Ovary (tissue), 9 donors: Measurements from ENCODE around the gene ACVRL1. TPM values are rescaled to one million over a fixed set of nuclear protein-coding genes. Genes with fewer than 3 reads are reported as not detected.

Experiments used
- DNase-seq, 5 donors: peaks; one replicate each; pipeline ENCODE4 v3.0.0-alpha.2; 2019 to 2020
- H3K27ac ChIP-seq, 2 donors: fragments of 200-600 bp; one replicate each; pipeline versions ENCODE4 v1.5.1 to v1.8.0; 2019 to 2022
- H3K27me3 ChIP-seq: fragments of 200-600 bp; one replicate; pipeline ENCODE4 v1.8.0; 2022
- H3K36me3 ChIP-seq: fragments of 200-600 bp; sonication (generic); one replicate; pipeline ENCODE4 v1.5.1; 2019
- H3K4me1 ChIP-seq: one replicate; pipeline ENCODE4 v1.8.1; 2013; ENCODE audit warnings: mild to moderate bottlenecking, moderate library complexity; ENCODE audit not compliant: insufficient read depth
- H3K4me3 ChIP-seq: fragments of 200-600 bp; sonication (generic); one replicate; pipeline ENCODE4 v1.5.1; 2017
- H3K9me3 ChIP-seq, 2 donors: fragments of 200-600 bp in 1 of 2; sonication (generic) in 1 of 2; one replicate each; pipeline versions ENCODE4 v1.5.1 to v1.8.1; 2013 to 2019; ENCODE audit warnings: mild to moderate bottlenecking in 1 of 2, moderate library complexity in 1 of 2
- EP300 ChIP-seq: sonication (generic); formaldehyde crosslinking; IDR thresholded peaks from one replicate; pipeline ENCODE4 v1.6.1; 2017; ENCODE audit warnings: antibody characterized with exemption
- POLR2A ChIP-seq: fragments of 450-650 bp; IDR thresholded peaks from one replicate; pipeline ENCODE4 v1.6.1; 2017; ENCODE audit warnings: antibody characterized with exemption, mild to moderate bottlenecking, moderate library complexity
- whole genome bisulfite sequencing, 3 donors: extraction: QIAGEN DNeasy Blood & Tissue Kit in 1 of 3; methylation state at CpG; one replicate each; pipeline versions ENCODE4 v1.1.5 to v1.1.7; 2013 to 2017; 5-methylcytosine and 5-hydroxymethylcytosine counted together
- intact Hi-C, 4 donors: fragments of 100-400 bp; cut with DNase I; formaldehyde crosslinking; loops; one replicate each; pipeline versions ENCODE4 v1.11.0 to v1.15.1; 2022 to 2023
- polyA plus RNA-seq, 2 donors: library from polyadenylated mRNA; stranded (reverse); fragments of 200-250 nt in 1 of 2; fragments of 350-450 nt in 1 of 2; fragmentation: Illumina TruSeq in 1 of 2; extraction: RNeasy Lipid Tissue Mini Kit (QIAGEN cat#74804) in 1 of 2; gene quantifications; one replicate each; pipeline ENCODE4 v1.2.3, GENCODE V29; 2013 to 2014
- total RNA-seq, 7 donors: library from RNA; depleted of rRNA in 2 of 7; stranded (reverse); fragments of >200 nt in 2 of 7; fragmentation: NEBNext Ultra II Directional in 3 of 7; extraction: Animal tissue kit (Norgen Biotek cat#: 25700) in 3 of 7; gene quantifications; one replicate each; pipeline versions ENCODE4 v1.1.0 to v1.2.4, GENCODE V29; 2016 to 2023
- TF ChIP-seq, protein P1 (sequence below), 3 donors: fragments of 450-650 bp in 2 of 3; fragments of 200-600 bp in 1 of 3; IDR thresholded peaks; one replicate each; pipeline versions ENCODE4 v1.5.1 to v1.8.0; 2016 to 2022; ENCODE audit warnings: antibody characterized with exemption in 3 of 3, mild to moderate bottlenecking in 1 of 3
- donor health status: DM: no; HTN: no; CAD: no; lungs with moderate emphysema.
- donor health status: DM: no; HTN: no; CAD: no.
- donor health status: Bipolar disorder and iron deficiency.
- donor health status: DM: yes; HTN: yes; CAD: no.
- donor health status: DM: no; HTN: no; CAD: no.
- donor health status: DM: yes; HTN: yes; CAD: no.

Gene ACVRL1
- total and polyA plus RNA-seq, 9 donors, result 5.7 to 17.6 (median 11.2) TPM

DNA sequence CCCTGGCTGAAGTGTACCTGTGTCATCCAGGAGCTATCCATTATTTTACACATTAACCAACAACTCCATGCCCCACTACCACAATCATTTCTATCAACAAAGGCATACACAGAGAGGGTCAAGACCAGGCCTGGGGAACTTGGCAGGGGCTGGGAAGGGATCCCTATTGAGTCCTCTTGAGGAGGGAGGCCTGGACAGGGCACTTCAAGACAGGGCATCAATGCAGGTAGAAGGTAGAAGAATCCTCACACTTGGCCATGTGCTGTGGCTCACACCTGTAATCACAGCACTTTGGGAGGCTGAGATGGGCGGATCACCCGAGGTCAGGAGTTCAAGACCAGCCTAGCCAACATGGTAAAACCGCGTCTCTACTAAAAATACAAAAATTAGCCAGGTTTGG is 32.8 kb upstream of the ACVRL1 start:
- Histone ChIP-seq H3K27ac (no peak overlapping the region), H3K9me3 (no peaks in the 10 kb centered on the region), H3K4me1 (no peaks in the 10 kb centered on the region), H3K4me3 (no peak overlapping the region), H3K36me3 (no peaks in the 10 kb centered on the region), H3K27me3 (no peaks in the 10 kb centered on the region)
- 80 to 94% (median 91%) methylated on average over 4 of the region's 4 CpGs for WGBS, 3 donors
- intact Hi-C loops, result no loop called here
- no peak for DNase-seq
- TF ChIP-seq POLR2A (no peak), EP300 (no peak)
- TF ChIP-seq, protein P1, sequence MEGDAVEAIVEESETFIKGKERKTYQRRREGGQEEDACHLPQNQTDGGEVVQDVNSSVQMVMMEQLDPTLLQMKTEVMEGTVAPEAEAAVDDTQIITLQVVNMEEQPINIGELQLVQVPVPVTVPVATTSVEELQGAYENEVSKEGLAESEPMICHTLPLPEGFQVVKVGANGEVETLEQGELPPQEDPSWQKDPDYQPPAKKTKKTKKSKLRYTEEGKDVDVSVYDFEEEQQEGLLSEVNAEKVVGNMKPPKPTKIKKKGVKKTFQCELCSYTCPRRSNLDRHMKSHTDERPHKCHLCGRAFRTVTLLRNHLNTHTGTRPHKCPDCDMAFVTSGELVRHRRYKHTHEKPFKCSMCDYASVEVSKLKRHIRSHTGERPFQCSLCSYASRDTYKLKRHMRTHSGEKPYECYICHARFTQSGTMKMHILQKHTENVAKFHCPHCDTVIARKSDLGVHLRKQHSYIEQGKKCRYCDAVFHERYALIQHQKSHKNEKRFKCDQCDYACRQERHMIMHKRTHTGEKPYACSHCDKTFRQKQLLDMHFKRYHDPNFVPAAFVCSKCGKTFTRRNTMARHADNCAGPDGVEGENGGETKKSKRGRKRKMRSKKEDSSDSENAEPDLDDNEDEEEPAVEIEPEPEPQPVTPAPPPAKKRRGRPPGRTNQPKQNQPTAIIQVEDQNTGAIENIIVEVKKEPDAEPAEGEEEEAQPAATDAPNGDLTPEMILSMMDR (IDR thresholded peaks at IDR 0.05), result no peak

GRCh38 chr12:51879102-51879501 is 28.2 kb upstream of the ACVRL1 start:
- no peak for DNase-seq
- WGBS, 3 donors, result 57 to 74% (median 64%) methylated on average over 3 of the region's 3 CpGs
- Histone ChIP-seq H3K4me1 (no peaks in the 10 kb centered on the region), H3K36me3 (no peaks in the 10 kb centered on the region), H3K4me3 (no peak overlapping the region), H3K27ac (no peak overlapping the region), H3K9me3 (no peaks in the 10 kb centered on the region), H3K27me3 (no peaks in the 10 kb centered on the region)
- TF ChIP-seq POLR2A, result no peak
- TF ChIP-seq, protein P1 (IDR thresholded peaks at IDR 0.05), result no peak
- TF ChIP-seq EP300, result no peak
- intact Hi-C loops, result no loop called here

- intact Hi-C loops, result no loop called here
- Histone ChIP-seq H3K27me3 (no peaks in the 10 kb centered on the region), H3K9me3 (no peaks in the 10 kb centered on the region), H3K4me3 (no peak overlapping the region), H3K27ac (no peak overlapping the region), H3K4me1 (no peaks in the 10 kb centered on the region), H3K36me3 (no peaks in the 10 kb centered on the region)
- no peak for DNase-seq
- no peak for TF ChIP-seq POLR2A
- no peak for TF ChIP-seq EP300
- TF ChIP-seq, protein P1 (IDR thresholded peaks at IDR 0.05), result no peak
- WGBS, 3 donors, result 53 to 76% (median 68%) methylated on average over 1 of the region's 1 CpG
Observed at GRCh38 chr12:51883295-51883694, 24.0 kb upstream of the ACVRL1 start.

- no peaks in the 10 kb centered on the region for H3K27me3 ChIP-seq
- intact Hi-C loops, result no loop called here
- no peak overlapping the region for H3K27ac ChIP-seq
- H3K9me3 ChIP-seq, result no peaks in the 10 kb centered on the region
- no peak for DNase-seq
- H3K4me3 ChIP-seq, result no peak overlapping the region
- WGBS, 3 donors, result 84 to 87% (median 85%) methylated on average over 4 of the region's 4 CpGs
- H3K4me1 ChIP-seq, result no peaks in the 10 kb centered on the region
- TF ChIP-seq, protein P1 (IDR thresholded peaks at IDR 0.05), result no peak
- TF ChIP-seq EP300 (no peak), POLR2A (no peak)
- no peaks in the 10 kb centered on the region for H3K36me3 ChIP-seq
Observed at GRCh38 chr12:51883998-51884675, 23.2 kb upstream of the ACVRL1 start.
